ENCODE measurements around the gene CDK10.
A peak's percentile ranks its signal among the peaks of the same experiment; 100 is the strongest.
"Not testable (repeated sequence)": the region's sequence is repeated elsewhere in the genome, so short reads cannot be mapped to it uniquely, and the experiment has no call there.

The CDK10 gene

GRCh38 chr16:89693931-89694783 lies 7.7 kb downstream of the CDK10 start:
- TF ChIP-seq CTCF (conservative IDR thresholded peaks at IDR 0.05; ENCODE audit: low read length) (no peak), EZH2phosphoT487 (IDR thresholded peaks at IDR 0.05; ENCODE audit: borderline replicate concordance) (no peak)
- Histone ChIP-seq H4K20me1 (ENCODE audit: insufficient read depth, low read length, poor library complexity, severe bottlenecking) (no peaks in the 10 kb centered on the region), H3K36me3 (ENCODE audit: insufficient read depth, low read length) (no peaks in the 10 kb centered on the region), H2AFZ (ENCODE audit: low read length) (no peak overlapping the region), H3K27me3 (ENCODE audit: insufficient read depth, low read length, poor library complexity, severe bottlenecking) (no peaks in the 10 kb centered on the region), H3F3A (ENCODE audit: low read depth) (no peaks in the 10 kb centered on the region), H3K9me2 (replicated peaks; ENCODE audit: low read depth, low read length) (no peaks in the 10 kb centered on the region), H3K4me3 (ENCODE audit: low read length, poor library complexity, severe bottlenecking) (no peak overlapping the region), H3K79me2 (ENCODE audit: insufficient read depth, low read length) (no peaks in the 10 kb centered on the region), H3K9me3 (ENCODE audit: insufficient read depth, low read depth, low read length) (no peaks in the 10 kb centered on the region), H3K9ac (ENCODE audit: low read depth, low read length, poor library complexity, severe bottlenecking) (no peak overlapping the region), H3K4me1 (ENCODE audit: insufficient read depth, low read length, poor library complexity, severe bottlenecking) (peaks cover 14% of the 10 kb centered on the region), H3K4me2 (ENCODE audit: low read depth, low read length, poor library complexity, severe bottlenecking) (no peak overlapping the region)

- not testable (repeated sequence) for H3K36me3 ChIP-seq (ENCODE audit: insufficient read depth, low read length); H3K9me3 ChIP-seq (ENCODE audit: insufficient read depth, low read depth, low read length); H4K20me1 ChIP-seq (ENCODE audit: insufficient read depth, low read length, poor library complexity, severe bottlenecking); H3K4me2 ChIP-seq (ENCODE audit: low read depth, low read length, poor library complexity, severe bottlenecking); H2AFZ ChIP-seq (ENCODE audit: low read length); H3K9me2 ChIP-seq (replicated peaks; ENCODE audit: low read depth, low read length); H3F3A ChIP-seq (ENCODE audit: low read depth); H3K27me3 ChIP-seq (ENCODE audit: insufficient read depth, low read length, poor library complexity, severe bottlenecking); H3K9ac ChIP-seq (ENCODE audit: low read depth, low read length, poor library complexity, severe bottlenecking); H3K79me2 ChIP-seq (ENCODE audit: insufficient read depth, low read length); H3K4me3 ChIP-seq (ENCODE audit: low read length, poor library complexity, severe bottlenecking)
- H3K4me1 ChIP-seq (ENCODE audit: insufficient read depth, low read length, poor library complexity, severe bottlenecking) = peaks cover 14% of the 10 kb centered on the region
Measured at GRCh38 chr16:89694784-89695085, 8.2 kb downstream of the CDK10 start.

- H3K4me3 ChIP-seq (ENCODE audit: low read length, poor library complexity, severe bottlenecking) = no peak overlapping the region
- peaks cover 14% of the 10 kb centered on the region for H3K4me1 ChIP-seq (ENCODE audit: insufficient read depth, low read length, poor library complexity, severe bottlenecking)
- H3K27me3 ChIP-seq (ENCODE audit: insufficient read depth, low read length, poor library complexity, severe bottlenecking) = no peaks in the 10 kb centered on the region
- no peak overlapping the region for H2AFZ ChIP-seq (ENCODE audit: low read length)
- no peaks in the 10 kb centered on the region for H3F3A ChIP-seq (ENCODE audit: low read depth)
- H3K9me2 ChIP-seq (replicated peaks; ENCODE audit: low read depth, low read length) = no peaks in the 10 kb centered on the region
- H3K36me3 ChIP-seq (ENCODE audit: insufficient read depth, low read length) = no peaks in the 10 kb centered on the region
- H3K9me3 ChIP-seq (ENCODE audit: insufficient read depth, low read depth, low read length) = no peaks in the 10 kb centered on the region
- no peak for TF ChIP-seq EZH2phosphoT487 (IDR thresholded peaks at IDR 0.05; ENCODE audit: borderline replicate concordance)
- TF ChIP-seq CTCF (conservative IDR thresholded peaks at IDR 0.05; ENCODE audit: low read length) = no peak
- no peak overlapping the region for H3K9ac ChIP-seq (ENCODE audit: low read depth, low read length, poor library complexity, severe bottlenecking)
- H3K4me2 ChIP-seq (ENCODE audit: low read depth, low read length, poor library complexity, severe bottlenecking) = peak overlapping the region; percentile 40
- H4K20me1 ChIP-seq (ENCODE audit: insufficient read depth, low read length, poor library complexity, severe bottlenecking) = no peaks in the 10 kb centered on the region
- H3K79me2 ChIP-seq (ENCODE audit: insufficient read depth, low read length) = no peaks in the 10 kb centered on the region
Measured at GRCh38 chr16:89695086-89695874, 8.8 kb downstream of the CDK10 start.
